IMR-90 (cell line): Measurements from ENCODE around the gene NTSR2. TPM values are rescaled to one million over a fixed set of nuclear protein-coding genes. Genes with fewer than 3 reads are reported as not detected.

ENCODE experiments used
- ATAC-seq: fragments of 200-7000 bp; cut with Tn5 transposase; 2 replicates; pipeline ENCODE4 v1.9.1; 2020; ENCODE audit warnings: low read depth, mild to moderate bottlenecking, moderate library complexity
- BruUV-seq: library from RNA; stranded (reverse); fragments of 400-500 nt; replicated peaks from 2 replicates; lab custom pipeline; 2021; lab: Mats Ljungman, UMichigan
- CTCF ChIA-PET: fragments of 300-600 bp; formaldehyde crosslinking; extraction: SDS; loops from one replicate; lab custom pipeline; 2021; ENCODE audit warnings: antibody characterized with exemption; lab: Yijun Ruan, JAX
- POLR2A ChIA-PET: fragments of 300-600 bp; sonication (Branson Sonifier 250); formaldehyde crosslinking; loops from one replicate; lab custom pipeline; 2022; ENCODE audit warnings: antibody characterized with exemption; ENCODE audit not compliant: unreplicated experiment; lab: Charles Lee
- DNase-seq: peaks from one replicate; pipeline ENCODE4 v3.0.0; 2013
- H2AFZ ChIP-seq: replicated peaks from 2 replicates; pipeline ENCODE3; 2013; ENCODE audit warnings: low read length, mild to moderate bottlenecking; ENCODE audit not compliant: poor library complexity
- H2AK5ac ChIP-seq: 2 replicates; pipeline ENCODE4 v1.6.1; 2013; ENCODE audit warnings: low read depth, low read length, inconsistent platforms
- H2AK9ac ChIP-seq: replicated peaks from 2 replicates; pipeline ENCODE3; 2013; ENCODE audit warnings: mild to moderate bottlenecking, low read depth, low read length, moderate library complexity; ENCODE audit not compliant: poor library complexity
- H2BK120ac ChIP-seq: 2 replicates; pipeline ENCODE4 v1.6.1; 2013; ENCODE audit warnings: low read depth, low read length, inconsistent platforms
- H2BK15ac ChIP-seq: 3 replicates; pipeline ENCODE4 v1.6.1; 2013; ENCODE audit warnings: low read depth, low read length, inconsistent platforms
- H2BK20ac ChIP-seq: 2 replicates; pipeline ENCODE4 v1.6.1; 2013; ENCODE audit warnings: low read depth, mild to moderate bottlenecking, inconsistent platforms, low read length, moderate library complexity
- H2BK5ac ChIP-seq: 2 replicates; pipeline ENCODE4 v1.6.1; 2013; ENCODE audit warnings: mild to moderate bottlenecking, low read depth, low read length, inconsistent platforms; ENCODE audit not compliant: poor library complexity, severe bottlenecking
- H3K14ac ChIP-seq: replicated peaks from 2 replicates; pipeline ENCODE4 v1.6.1; 2013; ENCODE audit warnings: low read depth, low read length, inconsistent platforms
- H3K18ac ChIP-seq: 2 replicates; pipeline ENCODE4 v1.6.1; 2013; ENCODE audit warnings: low read depth, low read length, control low read depth
- H3K23ac ChIP-seq: 2 replicates; pipeline ENCODE4 v1.6.1; 2013; ENCODE audit warnings: low read depth, low read length, inconsistent platforms
- H3K27ac ChIP-seq: 2 replicates; pipeline ENCODE4 v1.5.1; 2013; ENCODE audit warnings: mild to moderate bottlenecking, control low read depth, low read length; ENCODE audit not compliant: insufficient read depth
- H3K27me3 ChIP-seq: 2 replicates; pipeline ENCODE4 v1.6.1; 2013; ENCODE audit warnings: low read length; ENCODE audit not compliant: control insufficient read depth, insufficient read depth
- H3K36me3 ChIP-seq: 2 replicates; pipeline ENCODE4 v1.6.1; 2013; ENCODE audit warnings: low read length, mixed read lengths; ENCODE audit not compliant: control insufficient read depth, insufficient read depth
- H3K4ac ChIP-seq: 2 replicates; pipeline ENCODE4 v1.6.1; 2013; ENCODE audit warnings: low read depth, low read length, inconsistent platforms
- H3K4me1 ChIP-seq: 2 replicates; pipeline ENCODE4 v1.6.1; 2013; ENCODE audit warnings: low read length, mixed read lengths; ENCODE audit not compliant: control insufficient read depth, insufficient read depth
- H3K4me2 ChIP-seq: 2 replicates; pipeline ENCODE4 v1.6.1; 2013; ENCODE audit warnings: low read depth, mild to moderate bottlenecking, control low read depth, low read length, moderate library complexity
- H3K4me3 ChIP-seq: 2 replicates; pipeline ENCODE4 v1.5.1; 2013; ENCODE audit warnings: low read depth, mild to moderate bottlenecking, control low read depth, low read length, moderate library complexity; ENCODE audit not compliant: insufficient read depth
- H3K56ac ChIP-seq: 2 replicates; pipeline ENCODE4 v1.6.1; 2013; ENCODE audit warnings: low read length, inconsistent platforms; ENCODE audit not compliant: insufficient read depth; ENCODE audit errors: extremely low read depth
- H3K79me1 ChIP-seq, 2 experiments: 2 replicates each; pipeline ENCODE4 v1.6.1; 2013; ENCODE audit warnings: low read length in 2 of 2, inconsistent platforms in 1 of 2, low read depth in 1 of 2
- H3K9ac ChIP-seq: 2 replicates; pipeline ENCODE4 v1.6.1; 2013; ENCODE audit warnings: low read depth, low read length, control low read depth
- H3K9me1 ChIP-seq: 2 replicates; pipeline ENCODE4 v1.6.1; 2013; ENCODE audit warnings: low read length, inconsistent platforms; ENCODE audit not compliant: insufficient read depth
- H3K9me3 ChIP-seq: 2 replicates; pipeline ENCODE4 v1.6.1; 2013; ENCODE audit warnings: low read length; ENCODE audit not compliant: control insufficient read depth, insufficient read depth
- H4K20me1 ChIP-seq: 2 replicates; pipeline ENCODE4 v1.6.1; 2013; ENCODE audit warnings: low read length, inconsistent platforms; ENCODE audit not compliant: insufficient read depth
- H4K5ac ChIP-seq: 2 replicates; pipeline ENCODE4 v1.6.1; 2013; ENCODE audit warnings: mild to moderate bottlenecking, low read depth, low read length, control low read depth
- H4K8ac ChIP-seq, 2 experiments: 2 replicates each; pipeline ENCODE4 v1.6.1; 2013; ENCODE audit warnings: low read depth in 2 of 2, low read length in 2 of 2, control low read depth in 1 of 2, inconsistent platforms in 1 of 2
- H4K91ac ChIP-seq: 2 replicates; pipeline ENCODE4 v1.6.1; 2013; ENCODE audit warnings: low read depth, low read length, inconsistent platforms; ENCODE audit not compliant: insufficient read depth
- MAZ ChIP-seq: IDR thresholded peaks from 2 replicates; pipeline ENCODE4 v1.6.1; 2012; ENCODE audit warnings: low read depth, mild to moderate bottlenecking, low read length, improper control_type of control experiment, moderate library complexity, borderline replicate concordance
- MXI1 ChIP-seq: IDR thresholded peaks from 2 replicates; pipeline ENCODE4 v1.6.1; 2012; ENCODE audit warnings: low read depth, mild to moderate bottlenecking, low read length, moderate library complexity, borderline replicate concordance
- POLR2A ChIP-seq: IDR thresholded peaks from 2 replicates; pipeline ENCODE4 v1.6.1; 2012; ENCODE audit warnings: mild to moderate bottlenecking, low read depth, low read length
- RAD21 ChIP-seq: IDR thresholded peaks from 2 replicates; pipeline ENCODE4 v1.6.1; 2012; ENCODE audit warnings: low read length, improper control_type of control experiment
- RCOR1 ChIP-seq: IDR thresholded peaks from 2 replicates; pipeline ENCODE4 v1.6.1; 2012; ENCODE audit warnings: mild to moderate bottlenecking, low read length, improper control_type of control experiment; ENCODE audit not compliant: insufficient replicate concordance
- WGBS, 2 experiments: methylation state at CpG; one replicate each; pipeline versions ENCODE4 v1.1.5 to v1.1.7; 2013; ENCODE audit warnings: missing lambda C conversion rate in 2 of 2; ENCODE audit not compliant: insufficient read length in 1 of 2; ENCODE audit errors: extremely low coverage in 2 of 2; 5-methylcytosine and 5-hydroxymethylcytosine counted together
- dilution Hi-C: fragments of 300-500 bp; cut with HindIII; formaldehyde crosslinking; loops from one replicate; pipeline ENCODE4 v1.14.3; 2018; ENCODE audit warnings: low sequenced_read_pairs; ENCODE audit not compliant: unreplicated experiment
- in situ Hi-C: fragments of 300-500 bp; cut with MboI; formaldehyde crosslinking; loops from 3 replicates; pipeline ENCODE4 v1.14.3; 2019; ENCODE audit warnings: low sequenced_read_pairs, inconsistent platforms, mixed read lengths
- intact Hi-C: fragments of 100-400 bp; cut with micrococcal nuclease; formaldehyde crosslinking; loops from 2 replicates; pipeline ENCODE4 v1.10.0; 2022
- polyA plus RNA-seq, 3 experiments: library from polyadenylated mRNA; depleted of rRNA; stranded (reverse); fragments of >200 nt; gene quantifications; 2 replicates each; pipeline ENCODE4 v1.2.3, GENCODE V29; 2012; ENCODE audit warnings: low replicate concordance in 1 of 3
- total RNA-seq: library from RNA; depleted of rRNA; stranded (reverse); fragments of >200 nt; gene quantifications from 2 replicates; pipeline ENCODE4 v1.2.3, GENCODE V29; 2012
- TF ChIP-seq, protein P1 (sequence below): conservative IDR thresholded peaks from 2 replicates; pipeline ENCODE4 v1.5.1; 2012; ENCODE audit warnings: mild to moderate bottlenecking, low read depth, low read length, improper control_type of control experiment

The NTSR2 gene
- total and polyA plus RNA-seq, 2 of the 4 experiments (the other 2 are of a cell fraction): not detected

DNA sequence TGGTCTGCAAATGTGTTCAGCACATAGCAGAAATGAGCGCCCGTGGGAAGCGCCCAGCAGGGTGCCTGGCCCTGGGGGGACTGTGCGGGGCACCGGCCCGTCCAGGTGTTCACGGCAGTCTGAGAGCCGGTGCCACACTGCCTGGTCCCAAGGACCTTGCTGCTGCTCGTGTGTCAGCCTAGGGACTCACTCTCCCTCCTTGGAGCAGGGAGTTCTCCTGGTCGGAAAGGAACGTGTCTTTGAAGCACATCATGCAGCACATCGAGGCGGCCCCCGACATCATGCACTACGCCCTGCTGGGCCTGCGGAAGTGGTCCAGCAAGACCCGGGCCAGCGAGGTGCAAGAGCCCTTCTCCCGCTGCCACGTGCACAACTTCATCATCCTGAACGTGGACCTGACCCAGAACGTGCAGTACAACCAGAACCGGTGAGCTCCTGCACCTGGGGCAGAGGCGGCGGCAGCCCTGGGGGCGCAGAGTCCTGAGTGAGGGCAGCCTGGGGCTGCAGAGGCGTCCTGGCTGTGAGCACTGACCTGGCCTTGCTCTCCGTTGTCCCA lies 36.0 kb downstream of the NTSR2 start:
- Histone ChIP-seq H4K91ac (no peak overlapping the region), H2AK9ac (no peak overlapping the region), H2BK15ac (no peak overlapping the region), H3K9ac (no peak overlapping the region), H3K14ac (no peak overlapping the region), H4K20me1 (no peaks in the 10 kb centered on the region), H2BK120ac (no peak overlapping the region), H2AK5ac (no peak overlapping the region), H3K36me3 (no peaks in the 10 kb centered on the region), H3K9me1 (no peaks in the 10 kb centered on the region), H3K79me1 (no peaks in the 10 kb centered on the region), H3K27ac (no peak overlapping the region), H3K4me1 (no peaks in the 10 kb centered on the region), H3K4ac (no peak overlapping the region), H4K5ac (no peak overlapping the region), H3K27me3 (peaks cover 51% of the 10 kb centered on the region), H3K4me2 (no peak overlapping the region), H4K8ac (no peak overlapping the region), H3K18ac (no peak overlapping the region), H2BK5ac (no peak overlapping the region), H3K4me3 (no peak overlapping the region), H2AFZ (no peak overlapping the region), H3K23ac (no peak overlapping the region), H2BK20ac (no peak overlapping the region), H3K9me3 (0 out of 2 replicates have a peak, but pooled peaks cover 2% of the 10 kb centered on the region), H3K56ac (no peak overlapping the region)
- no peak for ATAC-seq
- dilution Hi-C loops: no loop called here
- POLR2A ChIA-PET: no interaction called here
- no peak for DNase-seq
- in situ Hi-C loops: no loop called here
- CTCF ChIA-PET: no interaction called here
- WGBS, 2 experiments: 80% methylated on average over 14 of the region's 28 CpGs; no CpG with 5 or more reads in 1 of the 2 experiments
- intact Hi-C loops: no loop called here
- TF ChIP-seq MXI1 (no peak), RCOR1 (no peak), POLR2A (no peak), MAZ (no peak), RAD21 (no peak)
- TF ChIP-seq, protein P1, sequence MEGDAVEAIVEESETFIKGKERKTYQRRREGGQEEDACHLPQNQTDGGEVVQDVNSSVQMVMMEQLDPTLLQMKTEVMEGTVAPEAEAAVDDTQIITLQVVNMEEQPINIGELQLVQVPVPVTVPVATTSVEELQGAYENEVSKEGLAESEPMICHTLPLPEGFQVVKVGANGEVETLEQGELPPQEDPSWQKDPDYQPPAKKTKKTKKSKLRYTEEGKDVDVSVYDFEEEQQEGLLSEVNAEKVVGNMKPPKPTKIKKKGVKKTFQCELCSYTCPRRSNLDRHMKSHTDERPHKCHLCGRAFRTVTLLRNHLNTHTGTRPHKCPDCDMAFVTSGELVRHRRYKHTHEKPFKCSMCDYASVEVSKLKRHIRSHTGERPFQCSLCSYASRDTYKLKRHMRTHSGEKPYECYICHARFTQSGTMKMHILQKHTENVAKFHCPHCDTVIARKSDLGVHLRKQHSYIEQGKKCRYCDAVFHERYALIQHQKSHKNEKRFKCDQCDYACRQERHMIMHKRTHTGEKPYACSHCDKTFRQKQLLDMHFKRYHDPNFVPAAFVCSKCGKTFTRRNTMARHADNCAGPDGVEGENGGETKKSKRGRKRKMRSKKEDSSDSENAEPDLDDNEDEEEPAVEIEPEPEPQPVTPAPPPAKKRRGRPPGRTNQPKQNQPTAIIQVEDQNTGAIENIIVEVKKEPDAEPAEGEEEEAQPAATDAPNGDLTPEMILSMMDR: no peak
- BruUV-seq: no TSS peak
